Measurements from ENCODE around the gene DLEU7.

DNA sequence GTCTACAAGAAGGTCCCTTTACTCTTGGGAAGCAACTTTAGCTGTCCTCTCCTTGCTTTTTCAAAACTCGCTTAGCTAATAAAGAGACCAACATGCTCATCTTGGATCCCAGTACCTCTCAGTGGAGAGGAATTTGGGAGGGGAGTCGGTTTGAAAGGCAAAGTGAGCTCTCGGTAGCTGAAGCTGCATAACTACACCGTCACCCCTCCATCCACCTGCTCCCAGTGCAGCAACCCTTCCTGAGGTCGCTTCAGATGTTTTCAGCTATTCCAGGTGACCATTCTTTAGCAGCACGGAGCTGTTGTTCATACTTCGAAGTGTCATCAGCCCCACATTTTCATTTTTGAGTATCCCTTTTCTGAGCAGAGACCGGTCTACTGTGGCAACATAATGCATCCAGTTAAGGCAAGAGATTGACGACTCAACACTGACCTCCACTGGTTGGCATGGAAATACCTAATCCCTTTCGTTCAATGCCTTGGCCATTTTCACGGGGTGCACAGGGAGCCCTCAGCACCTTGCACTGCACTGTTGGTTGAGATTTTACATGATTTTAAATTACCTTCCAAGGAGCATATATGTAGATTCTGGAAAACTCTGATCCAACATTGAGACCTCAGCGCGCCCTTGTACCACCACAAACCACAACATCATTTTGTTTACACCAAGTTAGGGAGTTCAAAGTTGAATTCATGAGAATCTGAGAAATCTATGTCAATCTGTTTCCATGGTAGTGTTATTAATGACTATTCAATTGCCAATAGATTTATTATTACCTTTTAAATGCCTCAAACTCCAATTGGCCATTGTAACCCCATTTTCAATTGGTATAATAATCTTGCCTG, 42.2 kb downstream of the DLEU7 start:
- TF ChIP-seq, protein P1, sequence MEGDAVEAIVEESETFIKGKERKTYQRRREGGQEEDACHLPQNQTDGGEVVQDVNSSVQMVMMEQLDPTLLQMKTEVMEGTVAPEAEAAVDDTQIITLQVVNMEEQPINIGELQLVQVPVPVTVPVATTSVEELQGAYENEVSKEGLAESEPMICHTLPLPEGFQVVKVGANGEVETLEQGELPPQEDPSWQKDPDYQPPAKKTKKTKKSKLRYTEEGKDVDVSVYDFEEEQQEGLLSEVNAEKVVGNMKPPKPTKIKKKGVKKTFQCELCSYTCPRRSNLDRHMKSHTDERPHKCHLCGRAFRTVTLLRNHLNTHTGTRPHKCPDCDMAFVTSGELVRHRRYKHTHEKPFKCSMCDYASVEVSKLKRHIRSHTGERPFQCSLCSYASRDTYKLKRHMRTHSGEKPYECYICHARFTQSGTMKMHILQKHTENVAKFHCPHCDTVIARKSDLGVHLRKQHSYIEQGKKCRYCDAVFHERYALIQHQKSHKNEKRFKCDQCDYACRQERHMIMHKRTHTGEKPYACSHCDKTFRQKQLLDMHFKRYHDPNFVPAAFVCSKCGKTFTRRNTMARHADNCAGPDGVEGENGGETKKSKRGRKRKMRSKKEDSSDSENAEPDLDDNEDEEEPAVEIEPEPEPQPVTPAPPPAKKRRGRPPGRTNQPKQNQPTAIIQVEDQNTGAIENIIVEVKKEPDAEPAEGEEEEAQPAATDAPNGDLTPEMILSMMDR (IDR thresholded peaks at IDR 0.05; ENCODE audit: low read depth, low read length), result peak; percentile 94
- TF ChIP-seq EZH2phosphoT487 (IDR thresholded peaks at IDR 0.05; ENCODE audit: low read depth), result no peak

All from OCI-LY3 (cell line).